Hepatocyte (in vitro differentiated cells): Measurements from ENCODE around the gene AMH. TPM values are rescaled to one million over a fixed set of nuclear protein-coding genes. Genes with fewer than 3 reads are reported as not detected.

ENCODE experiments used
- DNase-seq: peaks from one replicate; pipeline ENCODE4 v3.0.0-alpha.2; 2016; ENCODE audit warnings: low spot score
- H2AFZ ChIP-seq: fragments of 200-600 bp; sonication (generic); 2 replicates; pipeline ENCODE4 v1.6.0; 2016; ENCODE audit warnings: antibody characterized with exemption, mild to moderate bottlenecking
- H3K27ac ChIP-seq: fragments of 200-600 bp; sonication (generic); 2 replicates; pipeline ENCODE4 v1.5.1; 2016; ENCODE audit warnings: mild to moderate bottlenecking
- H3K27me3 ChIP-seq: fragments of 200-600 bp; sonication (generic); 2 replicates; pipeline ENCODE4 v1.6.1; 2016
- H3K36me3 ChIP-seq: fragments of 200-600 bp; sonication (generic); replicated peaks from 2 replicates; pipeline ENCODE4 v1.5.1; 2016; ENCODE audit warnings: low read depth; ENCODE audit not compliant: insufficient read depth
- H3K4me1 ChIP-seq: fragments of 200-600 bp; sonication (generic); 2 replicates; pipeline ENCODE4 v1.5.1; 2016; ENCODE audit warnings: mild to moderate bottlenecking, moderate library complexity; ENCODE audit not compliant: insufficient read depth
- H3K4me2 ChIP-seq: fragments of 200-600 bp; sonication (generic); 2 replicates; pipeline ENCODE4 v1.6.0; 2016
- H3K4me3 ChIP-seq: fragments of 200-600 bp; sonication (generic); 2 replicates; pipeline ENCODE4 v1.5.1; 2016; ENCODE audit warnings: mild to moderate bottlenecking
- H3K79me2 ChIP-seq: fragments of 200-600 bp; sonication (generic); 2 replicates; pipeline ENCODE4 v1.6.0; 2017; ENCODE audit warnings: mild to moderate bottlenecking
- H3K9me2 ChIP-seq: fragments of 200-600 bp; sonication (generic); replicated peaks from 2 replicates; pipeline ENCODE4 v1.6.0; 2017; ENCODE audit warnings: mild to moderate bottlenecking; ENCODE audit not compliant: insufficient read depth
- H3K9me3 ChIP-seq: fragments of 200-600 bp; sonication (generic); 2 replicates; pipeline ENCODE4 v1.5.1; 2016; ENCODE audit warnings: low read depth, mild to moderate bottlenecking
- H4K20me1 ChIP-seq: fragments of 200-600 bp; sonication (generic); 2 replicates; pipeline ENCODE4 v1.6.0; 2016; ENCODE audit warnings: mild to moderate bottlenecking; ENCODE audit not compliant: insufficient read depth, poor library complexity, severe bottlenecking
- EZH2 ChIP-seq: fragments of 200-600 bp; sonication (generic); IDR thresholded peaks from 2 replicates; pipeline ENCODE4 v1.6.1; 2016; ENCODE audit warnings: antibody characterized with exemption, mild to moderate bottlenecking, borderline replicate concordance
- EZH2phosphoT487 ChIP-seq: fragments of 200-600 bp; sonication (generic); IDR thresholded peaks from one replicate; pipeline ENCODE4 v1.6.1; 2018; ENCODE audit warnings: antibody characterized with exemption, mild to moderate bottlenecking, low read depth, moderate library complexity; ENCODE audit not compliant: unreplicated experiment, severe bottlenecking
- WGBS: methylation state at CpG from one replicate; pipeline ENCODE4 v1.1.6; 2016; ENCODE audit warnings: low lambda C conversion rate; ENCODE audit errors: missing lambda C conversion rate; 5-methylcytosine and 5-hydroxymethylcytosine counted together
- polyA plus RNA-seq: library from polyadenylated mRNA; unstranded; fragments of >200 nt; fragmentation: Nextera tagmentation; extraction: Ambion mirVana; gene quantifications from 2 replicates; pipeline ENCODE4 v1.2.1, GENCODE V29; 2016
- total RNA-seq: library from RNA; depleted of rRNA; stranded (reverse); fragments of >200 nt; gene quantifications from 2 replicates; pipeline ENCODE4 v1.2.3, GENCODE V29; 2014
- TF ChIP-seq, protein P1 (sequence below): fragments of 200-600 bp; sonication (generic); IDR thresholded peaks from 2 replicates; pipeline ENCODE4 v1.5.1; 2016; ENCODE audit warnings: antibody characterized with exemption, mild to moderate bottlenecking; ENCODE audit not compliant: poor library complexity

Gene AMH
- total and polyA plus RNA-seq, 2 experiments from 2014 or later: 8.2 to 20.9 TPM

DNA sequence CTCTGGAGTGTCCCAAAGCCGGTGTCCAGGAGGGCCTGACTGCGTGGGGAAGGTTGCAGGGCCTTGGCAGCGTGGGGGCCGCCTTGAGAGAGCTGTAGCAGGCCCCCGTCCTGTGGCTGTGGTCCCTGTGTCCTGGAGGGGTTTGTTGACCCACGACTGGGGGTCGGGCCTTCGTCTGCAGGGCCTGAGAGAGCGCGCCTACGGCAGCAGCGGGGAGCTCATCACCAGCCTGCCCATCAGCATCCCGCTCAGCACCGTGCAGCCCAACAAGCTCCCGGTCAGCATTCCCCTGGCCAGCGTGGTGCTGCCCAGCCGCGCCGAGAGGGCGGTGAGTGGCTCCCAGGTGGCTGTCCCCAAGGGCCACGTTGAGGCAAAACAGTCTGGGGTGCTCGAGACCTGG lies 31.5 kb upstream of the AMH start:
- Histone ChIP-seq H3K4me3 (no peak overlapping the region), H3K9me3 (no peaks in the 10 kb centered on the region), H3K27me3 (no peaks in the 10 kb centered on the region), H3K79me2 (no peaks in the 10 kb centered on the region), H4K20me1 (no peaks in the 10 kb centered on the region), H2AFZ (no peak overlapping the region), H3K36me3 (no peaks in the 10 kb centered on the region), H3K9me2 (no peaks in the 10 kb centered on the region), H3K27ac (no peak overlapping the region), H3K4me1 (peaks cover 8% of the 10 kb centered on the region), H3K4me2 (no peak overlapping the region)
- no peak for TF ChIP-seq EZH2
- no peak for TF ChIP-seq EZH2phosphoT487
- TF ChIP-seq, protein P1, sequence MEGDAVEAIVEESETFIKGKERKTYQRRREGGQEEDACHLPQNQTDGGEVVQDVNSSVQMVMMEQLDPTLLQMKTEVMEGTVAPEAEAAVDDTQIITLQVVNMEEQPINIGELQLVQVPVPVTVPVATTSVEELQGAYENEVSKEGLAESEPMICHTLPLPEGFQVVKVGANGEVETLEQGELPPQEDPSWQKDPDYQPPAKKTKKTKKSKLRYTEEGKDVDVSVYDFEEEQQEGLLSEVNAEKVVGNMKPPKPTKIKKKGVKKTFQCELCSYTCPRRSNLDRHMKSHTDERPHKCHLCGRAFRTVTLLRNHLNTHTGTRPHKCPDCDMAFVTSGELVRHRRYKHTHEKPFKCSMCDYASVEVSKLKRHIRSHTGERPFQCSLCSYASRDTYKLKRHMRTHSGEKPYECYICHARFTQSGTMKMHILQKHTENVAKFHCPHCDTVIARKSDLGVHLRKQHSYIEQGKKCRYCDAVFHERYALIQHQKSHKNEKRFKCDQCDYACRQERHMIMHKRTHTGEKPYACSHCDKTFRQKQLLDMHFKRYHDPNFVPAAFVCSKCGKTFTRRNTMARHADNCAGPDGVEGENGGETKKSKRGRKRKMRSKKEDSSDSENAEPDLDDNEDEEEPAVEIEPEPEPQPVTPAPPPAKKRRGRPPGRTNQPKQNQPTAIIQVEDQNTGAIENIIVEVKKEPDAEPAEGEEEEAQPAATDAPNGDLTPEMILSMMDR: no peak
- no peak for DNase-seq
- 99% methylated on average over 22 of the region's 22 CpGs for WGBS

DNA sequence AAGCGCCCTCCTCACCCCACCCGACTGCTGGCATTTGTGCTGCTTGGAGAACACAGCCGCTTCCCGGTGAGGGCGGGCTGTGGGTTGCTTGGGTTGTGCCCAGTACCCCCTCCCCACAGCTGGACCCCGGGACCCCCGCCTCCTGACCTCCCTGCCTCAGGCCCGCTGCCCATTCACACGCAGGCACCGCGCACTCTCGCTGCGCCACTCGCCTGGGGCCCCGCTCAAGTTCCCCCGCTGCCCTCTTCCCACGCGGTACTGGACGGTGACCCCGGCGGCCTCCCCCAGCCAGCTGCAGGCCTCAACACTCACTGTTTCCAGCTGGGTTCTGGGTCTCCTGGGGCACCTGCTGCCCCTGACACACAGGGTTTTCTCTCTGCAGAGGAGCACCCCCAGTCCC lies 29.4 kb upstream of the AMH start:
- 99% methylated on average over 14 of the region's 21 CpGs for WGBS
- no peak for DNase-seq
- Histone ChIP-seq H3K9me3 (no peaks in the 10 kb centered on the region), H3K4me2 (no peak overlapping the region), H2AFZ (no peak overlapping the region), H3K4me3 (no peak overlapping the region), H3K79me2 (no peaks in the 10 kb centered on the region), H3K4me1 (no peaks in the 10 kb centered on the region), H3K27me3 (no peaks in the 10 kb centered on the region), H3K27ac (no peak overlapping the region), H3K9me2 (no peaks in the 10 kb centered on the region), H4K20me1 (no peaks in the 10 kb centered on the region), H3K36me3 (no peaks in the 10 kb centered on the region)
- TF ChIP-seq EZH2 (no peak), EZH2phosphoT487 (no peak)
- TF ChIP-seq, protein P1: no peak

DNA sequence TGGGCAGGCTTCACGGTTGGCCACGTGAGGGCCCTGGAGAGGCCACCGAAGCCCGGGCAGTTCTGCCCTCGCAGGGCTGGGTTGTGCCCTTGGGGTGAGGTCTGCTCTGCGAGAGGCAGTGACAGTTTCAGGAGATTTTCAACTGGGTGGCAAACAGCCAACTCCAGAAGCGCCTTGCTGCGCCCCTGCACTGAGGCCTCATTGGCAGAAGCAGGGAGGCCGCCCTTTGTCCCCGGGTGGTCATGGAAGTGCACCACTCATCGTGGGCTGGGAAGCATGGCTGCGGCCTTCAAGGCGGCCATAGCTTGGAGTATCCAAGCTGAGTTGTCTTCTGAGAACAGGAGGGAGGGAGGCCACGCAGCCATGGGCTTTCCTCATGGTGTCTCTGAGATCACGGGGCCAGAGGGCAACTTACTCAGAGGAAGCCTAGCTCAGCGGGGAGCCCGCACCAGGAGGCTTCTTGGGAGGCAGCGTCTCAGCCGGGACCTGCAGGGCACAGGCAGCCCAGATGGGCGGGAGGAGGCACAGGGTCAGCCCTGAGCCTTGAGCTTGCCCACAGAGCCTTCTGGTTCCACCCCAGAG lies 27.8 kb upstream of the AMH start:
- H3K36me3 ChIP-seq: no peaks in the 10 kb centered on the region
- no peak overlapping the region for H2AFZ ChIP-seq
- DNase-seq: no peak
- H3K9me2 ChIP-seq: no peaks in the 10 kb centered on the region
- TF ChIP-seq EZH2phosphoT487 (no peak), EZH2 (no peak)
- TF ChIP-seq, protein P1: no peak
- WGBS: 93% methylated on average over 20 of the region's 20 CpGs
- no peak overlapping the region for H3K4me3 ChIP-seq
- no peaks in the 10 kb centered on the region for H3K4me1 ChIP-seq
- no peaks in the 10 kb centered on the region for H4K20me1 ChIP-seq
- H3K27me3 ChIP-seq: no peaks in the 10 kb centered on the region
- H3K79me2 ChIP-seq: no peaks in the 10 kb centered on the region
- no peak overlapping the region for H3K27ac ChIP-seq
- H3K4me2 ChIP-seq: no peak overlapping the region
- no peaks in the 10 kb centered on the region for H3K9me3 ChIP-seq
